Kidney (tissue), 14 donors: ENCODE measurements around the gene PTGFRN. TPM values are rescaled to one million over a fixed set of nuclear protein-coding genes. Genes with fewer than 3 reads are reported as not detected.
A peak's percentile ranks its signal among the peaks of the same experiment; 100 is the strongest.

ENCODE experiments used
- DNase-seq, 5 donors: peaks; one replicate each; pipeline ENCODE4 v3.0.0-alpha.2; 2013 to 2020
- FAIRE-seq: peaks from 2 replicates; lab custom pipeline; 2012; peaks lifted over from hg19 to GRCh38; lab: Jason Lieb, UNC
- H3K27ac ChIP-seq, 2 donors: one replicate each; pipeline ENCODE4 v1.7.0; 2013; ENCODE audit warnings: low read depth in 2 of 2, low read length in 2 of 2, inconsistent platforms in 1 of 2
- H3K27me3 ChIP-seq: one replicate; pipeline ENCODE4 v1.7.1; 2013; ENCODE audit warnings: low read length, inconsistent platforms; ENCODE audit not compliant: control insufficient read depth, insufficient read depth
- H3K36me3 ChIP-seq, 3 donors: one replicate each; pipeline versions ENCODE4 v1.7.0 to v1.7.1; 2013; ENCODE audit warnings: low read length in 3 of 3, control low read depth in 1 of 3, inconsistent platforms in 1 of 3; ENCODE audit not compliant: insufficient read depth in 3 of 3, control insufficient read depth in 2 of 3
- H3K4me1 ChIP-seq, 3 donors: one replicate each; pipeline versions ENCODE4 v1.7.0 to v1.7.1; 2013; ENCODE audit warnings: low read length in 3 of 3, inconsistent platforms in 1 of 3, low read depth in 1 of 3; ENCODE audit not compliant: control insufficient read depth in 2 of 3, insufficient read depth in 2 of 3
- H3K4me3 ChIP-seq, 3 donors: one replicate each; pipeline versions ENCODE4 v1.7.0 to v1.8.1; 2013; ENCODE audit warnings: low read length in 3 of 3, control low read depth in 1 of 3, inconsistent platforms in 1 of 3
- H3K9ac ChIP-seq, 3 donors: one replicate each; pipeline versions ENCODE4 v1.7.0 to v1.7.1; 2013; ENCODE audit warnings: low read length in 3 of 3, control low read depth in 1 of 3, inconsistent platforms in 1 of 3
- H3K9me3 ChIP-seq, 3 donors: one replicate each; pipeline versions ENCODE4 v1.7.0 to v1.7.1; 2013; ENCODE audit warnings: low read length in 3 of 3, control low read depth in 1 of 3, inconsistent platforms in 1 of 3; ENCODE audit not compliant: control insufficient read depth in 2 of 3, insufficient read depth in 1 of 3
- CTCF ChIP-seq: IDR thresholded peaks from 3 replicates; pipeline ENCODE4 v1.5.1; 2012; ENCODE audit warnings: mild to moderate bottlenecking, moderate library complexity, borderline replicate concordance; ENCODE audit not compliant: insufficient read depth; ENCODE audit errors: extremely low read depth
- intact Hi-C: fragments of 100-400 bp; cut with DNase I; formaldehyde crosslinking; loops from one replicate; pipeline ENCODE4 v1.11.1; 2022
- polyA plus RNA-seq: library from polyadenylated mRNA; stranded (reverse); fragments of 350-450 nt; fragmentation: Illumina TruSeq; extraction: RNeasy Lipid Tissue Mini Kit (QIAGEN cat#74804); gene quantifications from one replicate; pipeline ENCODE4 v1.2.3, GENCODE V29; 2014; ENCODE audit warnings: low read depth, low replicate concordance; ENCODE audit not compliant: insufficient read depth
- total RNA-seq: library from RNA; stranded (reverse); fragmentation: NEBNext Ultra II Directional; extraction: Animal tissue kit (Norgen Biotek cat#: 25700); gene quantifications from one replicate; pipeline ENCODE4 v1.2.1, GENCODE V29; 2021
- donor health status: control.
- donor health status: control.
- donor health status: control.
- donor health status: control.
- donor health status: control.
- donor health status: DM: yes; HTN: yes; CAD: no.
- donor health status: Normal renal cell carcinoma (clear cell type).

Gene PTGFRN
- total and polyA plus RNA-seq, 2 donors from 2014 or later: 16.4 to 44.8 TPM

GRCh38 chr1:116987256-116987555 is 77.5 kb downstream of the PTGFRN start:
- no peak for FAIRE-seq
- Histone ChIP-seq H3K27ac (no peak overlapping the region), H3K4me1 (peaks cover 0 to under 1% (median 0%) of the 10 kb centered on the region in 3 donors), H3K27me3 (no peaks in the 10 kb centered on the region), H3K36me3 (no peaks in the 10 kb centered on the region), H3K9ac (no peak overlapping the region), H3K4me3 (no peak overlapping the region), H3K9me3 (no peaks in the 10 kb centered on the region)
- intact Hi-C loops: no loop called here
- DNase-seq: peak in 4 of 5 donors; percentile 14 to 75 (median 20)
- TF ChIP-seq CTCF: no peak

- Histone ChIP-seq H3K27me3 (no peaks in the 10 kb centered on the region), H3K4me1 (no peaks in the 10 kb centered on the region), H3K27ac (no peak overlapping the region), H3K9ac (no peak overlapping the region), H3K4me3 (no peak overlapping the region), H3K36me3 (no peaks in the 10 kb centered on the region), H3K9me3 (no peaks in the 10 kb centered on the region)
- intact Hi-C loops: no loop called here
- TF ChIP-seq CTCF: no peak
- FAIRE-seq (no peak), DNase-seq (no peak)
These were observed 78.5 kb downstream of the PTGFRN start for GRCh38 chr1:116988248-116988647.

GRCh38 chr1:116988908-116989307 is 79.2 kb downstream of the PTGFRN start:
- no peaks in the 10 kb centered on the region for H3K36me3 ChIP-seq
- no peak for DNase-seq
- H3K4me1 ChIP-seq: no peaks in the 10 kb centered on the region

More at GRCh38 chr1:116988908-116989307, 79.2 kb downstream of the PTGFRN start:
- H3K4me3 ChIP-seq: no peak overlapping the region
- no peaks in the 10 kb centered on the region for H3K9me3 ChIP-seq
- FAIRE-seq: no peak
- no peak for TF ChIP-seq CTCF
- no peak overlapping the region for H3K9ac ChIP-seq
- H3K27ac ChIP-seq: no peak overlapping the region
- intact Hi-C loops: no loop called here
- no peaks in the 10 kb centered on the region for H3K27me3 ChIP-seq
